Measurements from ENCODE around the gene PGD. TPM values are rescaled to one million over a fixed set of nuclear protein-coding genes. Genes with fewer than 3 reads are reported as not detected.
A peak's percentile ranks its signal among the peaks of the same experiment; 100 is the strongest.

The PGD gene
- total and polyA plus RNA-seq, 10 of the 15 experiments (the other 5 are each of a cell fraction or from before 2014, with no cell fraction given) = 108 to 262 (median 171) TPM

DNA sequence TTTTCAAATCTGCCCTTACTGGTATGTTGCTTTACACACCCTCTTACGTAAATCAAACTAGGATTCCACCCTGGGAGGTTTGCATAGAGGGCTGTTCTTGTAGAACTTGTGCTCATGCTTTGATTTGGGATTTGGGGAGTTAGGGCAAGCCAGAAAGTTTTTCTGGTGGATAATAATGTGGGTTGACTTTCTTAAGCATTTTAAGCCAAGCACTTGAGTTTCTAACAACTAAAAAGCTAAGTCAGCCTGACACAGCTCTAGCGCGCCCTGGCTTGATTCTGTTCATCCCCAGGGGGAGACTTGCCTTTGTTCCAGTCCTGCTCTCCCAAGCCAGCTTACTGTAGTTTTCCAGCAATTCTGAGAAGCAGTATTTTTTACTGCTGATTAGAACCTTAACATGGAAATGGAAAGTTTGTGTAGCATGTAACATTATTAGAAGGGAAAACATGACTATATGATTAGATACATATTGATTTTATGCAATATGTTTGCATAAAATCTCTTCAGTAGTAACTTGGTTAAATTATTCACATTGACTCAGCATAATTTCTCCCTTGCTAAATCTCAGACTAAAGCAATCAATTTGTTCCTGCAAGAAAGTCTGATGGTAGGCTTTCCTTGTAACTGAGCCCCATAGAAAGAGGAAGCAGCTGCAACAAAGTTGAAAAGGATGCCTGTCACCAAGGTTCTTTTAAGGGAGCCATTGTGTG is 11.0 kb upstream of the PGD start:
- intact Hi-C loops (cut with micrococcal nuclease; ENCODE audit: unreplicated experiment) = loop anchor here (1.0 kb wide), 1 partner anchor 10 kb away; no protein-coding TSS in a partner anchor
- no peaks in the 10 kb centered on the region for H3K36me3 ChIP-seq (ENCODE audit: control insufficient read depth in 2 of 2, insufficient read depth in 2 of 2, low read length in 1 of 2)
- H3K4me1 ChIP-seq (ENCODE audit: control insufficient read depth, insufficient read depth, low read length) = peaks cover 6% of the 10 kb centered on the region
- TF ChIP-seq, protein P1, sequence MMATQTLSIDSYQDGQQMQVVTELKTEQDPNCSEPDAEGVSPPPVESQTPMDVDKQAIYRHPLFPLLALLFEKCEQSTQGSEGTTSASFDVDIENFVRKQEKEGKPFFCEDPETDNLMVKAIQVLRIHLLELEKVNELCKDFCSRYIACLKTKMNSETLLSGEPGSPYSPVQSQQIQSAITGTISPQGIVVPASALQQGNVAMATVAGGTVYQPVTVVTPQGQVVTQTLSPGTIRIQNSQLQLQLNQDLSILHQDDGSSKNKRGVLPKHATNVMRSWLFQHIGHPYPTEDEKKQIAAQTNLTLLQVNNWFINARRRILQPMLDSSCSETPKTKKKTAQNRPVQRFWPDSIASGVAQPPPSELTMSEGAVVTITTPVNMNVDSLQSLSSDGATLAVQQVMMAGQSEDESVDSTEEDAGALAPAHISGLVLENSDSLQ (IDR thresholded peaks at IDR 0.05) = peak; percentile 41; the same call in 1 of the 2 replicates
- TF ChIP-seq SPI1 (IDR thresholded peaks at IDR 0.05; ENCODE audit: borderline replicate concordance, insufficient read depth, low read depth, low read length) (peak; percentile 60; the same call in 1 of the 2 replicates), EED (IDR thresholded peaks at IDR 0.05; ENCODE audit: low read depth) (no peak), TARDBP (IDR thresholded peaks at IDR 0.05; ENCODE audit: borderline replicate concordance) (no peak), YY1 (IDR thresholded peaks at IDR 0.05; ENCODE audit: low read depth, low read length) (peak; percentile 52; the same call in 1 of the 2 replicates), SRF (IDR thresholded peaks at IDR 0.05; ENCODE audit: low read depth in 2 of 2, low read length in 2 of 2) (peak in 1 of 2 experiments; percentile 83; a peak in 2 of 4 replicates), NR2C2 (IDR thresholded peaks at IDR 0.05; ENCODE audit: borderline replicate concordance, control insufficient read depth, insufficient read length, low read depth) (no peak), BACH1 (IDR thresholded peaks at IDR 0.05; ENCODE audit: borderline replicate concordance) (peak; percentile 96)
- TF ChIP-seq, protein P2, sequence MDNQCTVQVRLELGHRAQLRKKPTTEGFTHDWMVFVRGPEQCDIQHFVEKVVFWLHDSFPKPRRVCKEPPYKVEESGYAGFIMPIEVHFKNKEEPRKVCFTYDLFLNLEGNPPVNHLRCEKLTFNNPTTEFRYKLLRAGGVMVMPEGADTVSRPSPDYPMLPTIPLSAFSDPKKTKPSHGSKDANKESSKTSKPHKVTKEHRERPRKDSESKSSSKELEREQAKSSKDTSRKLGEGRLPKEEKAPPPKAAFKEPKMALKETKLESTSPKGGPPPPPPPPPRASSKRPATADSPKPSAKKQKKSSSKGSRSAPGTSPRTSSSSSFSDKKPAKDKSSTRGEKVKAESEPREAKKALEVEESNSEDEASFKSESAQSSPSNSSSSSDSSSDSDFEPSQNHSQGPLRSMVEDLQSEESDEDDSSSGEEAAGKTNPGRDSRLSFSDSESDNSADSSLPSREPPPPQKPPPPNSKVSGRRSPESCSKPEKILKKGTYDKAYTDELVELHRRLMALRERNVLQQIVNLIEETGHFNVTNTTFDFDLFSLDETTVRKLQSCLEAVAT (IDR thresholded peaks at IDR 0.05) = peak; percentile 99
- H3K27ac ChIP-seq (ENCODE audit: control insufficient read depth, insufficient read depth) = 0 out of 2 replicates have a peak overlapping the region, but pooled peaks have one; percentile 6
- H3K9ac ChIP-seq (ENCODE audit: control insufficient read depth, insufficient read depth, low read length) = peak overlapping the region; percentile 50; the same call in 1 of the 2 replicates
- ChIA-PET POLR2A (interaction anchor here (0.5 to 1.3 kb wide), 3 partner anchors 11 to 250 kb away, joined by 3 to 8 read pairs (median 6); partner anchors contain the start of gene PGD), SMC1A (ENCODE audit: uncharacterized antibody, unreplicated experiment) (interaction anchor here (0.7 to 3.3 kb wide), 6 partner anchors 10 to 178 kb away, joined by 3 to 26 read pairs (median 6); partner anchors contain the start of genes CENPS, KIF1B, PEX14 and PGD), CTCF (interaction anchor here (0.7 to 2.1 kb wide), 11 partner anchors 9 to 217 kb away, joined by 3 to 13 read pairs (median 4); partner anchors contain the start of genes KIF1B and PGD), RAD21 (ENCODE audit: unreplicated experiment) (interaction anchor here (0.9 to 1.4 kb wide), 5 partner anchors 11 to 107 kb away, joined by 3 to 7 read pairs (median 6); partner anchors contain the start of gene PGD)
- H3K4me3 ChIP-seq = no peak overlapping the region
- H3K79me2 ChIP-seq (ENCODE audit: control insufficient read depth, insufficient read depth, low read length) = no peaks in the 10 kb centered on the region
- H3K27me3 ChIP-seq (replicated peaks in 1 of 2; ENCODE audit: control insufficient read depth in 2 of 2, insufficient read depth in 2 of 2, low read length in 1 of 2) = no peaks in the 10 kb centered on the region
- H3K9me3 ChIP-seq (replicated peaks; ENCODE audit: control insufficient read depth, insufficient read depth, low read length) = no peaks in the 10 kb centered on the region
- peak overlapping the region; percentile 35 for H2AFZ ChIP-seq (ENCODE audit: control insufficient read depth, low read depth, low read length)
- ATAC-seq (peak; percentile 67), FAIRE-seq (peak; percentile 79), DNase-seq (ENCODE audit: low read depth, low spot score) (peak; percentile 4)
- BruUV-seq (replicated peaks) = no TSS peak
- peak overlapping the region; percentile 49; the same call in 1 of the 2 replicates for H3K4me2 ChIP-seq (ENCODE audit: control insufficient read depth, insufficient read depth)
- in situ Hi-C loops (cut with MboI) = no loop called here
- H4K20me1 ChIP-seq (ENCODE audit: control insufficient read depth, insufficient read depth) = no peaks in the 10 kb centered on the region
- 81% methylated on average over 3 of the region's 3 CpGs for WGBS (ENCODE audit: insufficient coverage, insufficient replicate concordance, low lambda C conversion rate, missing lambda C conversion rate)

Measured in GM12878 (cell line).